Activated CD8-positive, alpha-beta T cell treated with anti-CD3 and anti-CD28 coated beads, Interleukin-2, amount 10 ng/mL, durations not matched to agents 7 days and 5 days (primary cell): ENCODE results near the gene TRIM61. TPM values are rescaled to one million over a fixed set of nuclear protein-coding genes. Genes with fewer than 3 reads are reported as not detected.
"Not testable (repeated sequence)": the region's sequence is repeated elsewhere in the genome, so short reads cannot be mapped to it uniquely, and the experiment has no call there.

Source experiments
- ATAC-seq: fragments of 150-1000 bp; cut with Tn5 transposase; one replicate; pipeline ENCODE4 v1.10.0; 2021; ENCODE audit warnings: moderate library complexity
- CTCF ChIA-PET: fragments of 350-600 bp; sonication (Branson Sonifier 250); formaldehyde crosslinking; loops from one replicate; lab custom pipeline; 2021; ENCODE audit warnings: antibody characterized with exemption; lab: Charles Lee
- POLR2A ChIA-PET: fragments of 350-600 bp; sonication (Branson Sonifier 250); formaldehyde crosslinking; loops from one replicate; lab custom pipeline; 2021; ENCODE audit warnings: antibody characterized with exemption; lab: Charles Lee
- DNase-seq: peaks from one replicate; pipeline ENCODE4 v3.0.0-alpha.2; 2020
- H3K27ac Mint-ChIP-seq: one replicate; pipeline ENCODE4 v1.8.0; 2021; ENCODE audit warnings: mild to moderate bottlenecking, mixed read lengths
- H3K27me3 Mint-ChIP-seq: one replicate; pipeline ENCODE4 v1.8.0; 2021; ENCODE audit warnings: low read depth, mixed read lengths
- H3K36me3 Mint-ChIP-seq: one replicate; pipeline ENCODE4 v1.8.0; 2021; ENCODE audit warnings: low read depth, mixed read lengths
- H3K4me1 Mint-ChIP-seq: one replicate; pipeline ENCODE4 v1.8.0; 2021; ENCODE audit warnings: low read depth, mixed read lengths
- H3K4me3 Mint-ChIP-seq: one replicate; pipeline ENCODE4 v1.8.0; 2021; ENCODE audit warnings: mild to moderate bottlenecking, mixed read lengths
- H3K9me3 Mint-ChIP-seq: one replicate; pipeline ENCODE4 v1.8.0; 2022; ENCODE audit warnings: mixed read lengths; ENCODE audit not compliant: insufficient read depth
- total RNA-seq, 2 experiments: library from RNA; stranded (reverse); gene quantifications; one replicate each; pipeline ENCODE4 v1.2.3, GENCODE V29; 2021

Gene TRIM61
- 1 to 10 TPM; 1.0 to 1.8 TPM for total RNA-seq

DNA sequence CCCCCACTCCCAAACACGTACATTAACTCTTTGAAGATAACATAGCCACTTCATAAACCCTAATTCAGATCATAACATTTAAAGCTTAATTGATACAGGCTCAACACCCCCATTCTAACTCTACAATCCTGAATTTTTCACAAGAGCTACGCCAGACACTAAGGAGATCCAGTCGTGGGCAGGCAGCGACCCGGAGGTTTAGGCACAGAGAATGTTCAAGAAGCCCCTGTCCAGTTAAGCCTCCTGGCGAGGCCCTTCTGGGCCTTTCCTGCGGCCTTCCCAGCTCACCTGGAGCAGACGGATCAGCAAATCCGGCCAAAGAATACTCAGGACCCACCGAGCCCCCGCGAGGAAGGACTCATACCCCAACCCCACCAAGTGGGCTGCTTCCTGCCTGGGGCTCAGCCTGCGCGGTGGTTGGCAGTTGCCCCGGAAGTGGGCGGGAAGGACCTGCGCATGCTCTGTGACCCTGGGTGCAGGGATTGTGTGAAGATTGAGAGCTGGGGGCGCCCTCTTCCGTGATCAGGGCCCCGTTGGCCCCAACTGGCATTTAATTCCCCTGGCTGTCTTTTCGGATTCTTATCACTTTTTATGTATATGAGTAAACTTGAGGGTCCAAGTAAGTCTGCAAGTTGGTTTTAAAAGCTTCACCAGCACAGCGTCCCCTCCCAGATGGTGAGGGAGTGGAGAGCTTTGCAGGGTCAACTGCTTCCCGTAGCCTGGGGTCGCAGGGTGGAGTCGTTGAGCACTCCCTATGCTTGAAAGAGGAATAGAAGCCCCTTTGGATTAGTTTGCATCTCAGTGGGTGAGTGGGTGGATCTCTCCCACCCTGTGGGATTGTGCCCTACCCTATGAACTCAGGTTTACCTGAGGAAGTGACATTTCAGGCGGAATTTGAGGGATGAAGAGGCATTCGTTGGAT, at the start of gene TRIM61:
TRIM61 (minus strand) TSS at position 415 of the 922 bp plus-strand sequence. CDS start 7,655 bp downstream, outside the sequence.
- DNase-seq (peak; percentile 72), ATAC-seq (peak; percentile 92)
- ChIA-PET POLR2A (interaction anchor here (1.1 kb wide), 1 partner anchor 19 kb away, joined by 3 read pairs; no protein-coding TSS in a partner anchor), CTCF (interaction anchor here (1.4 to 1.5 kb wide), 2 partner anchors 21 to 209 kb away, joined by 5 to 8 read pairs; no protein-coding TSS in a partner anchor)
- peaks cover 4% of the 10 kb centered on the region for H3K36me3 Mint-ChIP-seq
- peaks cover 4% of the 10 kb centered on the region for H3K4me1 Mint-ChIP-seq
- no peaks in the 10 kb centered on the region for H3K9me3 Mint-ChIP-seq
- peak within 1 kb of the TSS; percentile 77 for H3K4me3 Mint-ChIP-seq
- no peaks in the 10 kb centered on the region for H3K27me3 Mint-ChIP-seq
- H3K27ac Mint-ChIP-seq = peak within 1 kb of the TSS; percentile 86

DNA sequence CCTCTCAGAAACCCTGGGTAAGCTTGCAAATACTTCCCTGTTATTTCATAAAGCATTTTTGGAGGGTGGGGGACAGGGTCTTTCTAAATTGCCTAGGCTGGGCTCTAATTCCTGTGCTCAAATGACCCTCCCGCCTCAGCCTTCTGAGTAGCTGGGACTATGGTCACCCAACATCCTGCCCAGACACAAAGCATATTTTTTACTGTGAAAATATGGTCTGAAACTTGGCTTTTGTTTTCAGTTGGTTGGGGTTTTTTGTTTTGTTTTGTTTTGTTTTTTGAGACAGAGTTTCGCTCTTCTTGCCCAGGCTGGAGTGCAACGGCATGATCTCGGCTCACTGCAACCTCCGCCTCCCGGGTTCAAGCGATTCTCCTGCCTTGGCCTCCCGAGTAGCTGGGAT, 48.3 kb upstream of the TRIM61 start:
- H3K4me3 Mint-ChIP-seq, H3K27me3 Mint-ChIP-seq, H3K4me1 Mint-ChIP-seq, POLR2A ChIA-PET, ATAC-seq, H3K9me3 Mint-ChIP-seq, CTCF ChIA-PET, H3K27ac Mint-ChIP-seq, H3K36me3 Mint-ChIP-seq, DNase-seq: not testable (repeated sequence)

DNA sequence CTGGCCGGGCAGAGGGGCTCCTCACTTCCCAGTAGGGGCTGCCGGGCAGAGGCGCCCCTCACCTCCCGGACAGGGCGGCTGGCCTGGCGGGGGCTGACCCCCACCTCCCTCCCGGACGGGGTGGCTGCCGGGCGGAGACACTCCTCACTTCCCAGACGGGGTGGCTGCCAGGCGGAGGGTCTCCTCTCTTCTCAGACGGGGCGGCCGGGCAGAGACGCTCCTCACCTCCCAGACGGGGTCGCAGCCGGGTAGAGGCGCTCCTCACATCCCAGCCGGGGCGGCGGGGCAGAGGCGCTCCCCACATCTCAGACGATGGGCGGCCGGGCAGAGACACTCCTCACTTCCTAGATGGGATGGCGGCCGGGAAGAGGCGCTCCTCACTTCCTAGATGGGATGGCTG, 42.5 kb upstream of the TRIM61 start:
- CTCF ChIA-PET, DNase-seq: not testable (repeated sequence)

DNA sequence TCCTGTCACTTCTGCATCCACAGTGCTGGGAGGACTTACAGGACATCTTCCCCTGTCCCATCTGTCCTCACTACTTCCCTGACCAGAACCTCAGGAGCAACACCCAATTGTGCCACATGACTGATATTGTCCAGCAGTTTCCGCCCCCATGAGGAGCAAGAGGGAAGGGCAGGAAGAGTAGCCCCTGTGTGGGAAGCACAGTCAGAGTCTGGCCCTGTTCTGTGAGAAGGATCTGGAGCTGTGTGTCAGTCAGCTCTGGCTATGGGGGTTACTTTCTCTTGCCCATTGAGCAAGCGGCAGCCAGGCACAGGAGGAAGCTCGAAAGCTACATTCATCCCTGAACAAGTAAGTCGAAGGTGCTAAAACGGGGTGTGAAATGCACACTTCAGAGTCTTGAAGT, 39.5 kb upstream of the TRIM61 start:
- no peaks in the 10 kb centered on the region for H3K9me3 Mint-ChIP-seq
- ATAC-seq = no peak

More for the DNA sequence above, 42.5 kb upstream of the TRIM61 start:
- H3K27ac Mint-ChIP-seq, H3K36me3 Mint-ChIP-seq, H3K4me1 Mint-ChIP-seq, POLR2A ChIA-PET, H3K4me3 Mint-ChIP-seq, H3K9me3 Mint-ChIP-seq, ATAC-seq: not testable (repeated sequence)
- H3K27me3 Mint-ChIP-seq = peaks cover 17% of the 10 kb centered on the region

DNA sequence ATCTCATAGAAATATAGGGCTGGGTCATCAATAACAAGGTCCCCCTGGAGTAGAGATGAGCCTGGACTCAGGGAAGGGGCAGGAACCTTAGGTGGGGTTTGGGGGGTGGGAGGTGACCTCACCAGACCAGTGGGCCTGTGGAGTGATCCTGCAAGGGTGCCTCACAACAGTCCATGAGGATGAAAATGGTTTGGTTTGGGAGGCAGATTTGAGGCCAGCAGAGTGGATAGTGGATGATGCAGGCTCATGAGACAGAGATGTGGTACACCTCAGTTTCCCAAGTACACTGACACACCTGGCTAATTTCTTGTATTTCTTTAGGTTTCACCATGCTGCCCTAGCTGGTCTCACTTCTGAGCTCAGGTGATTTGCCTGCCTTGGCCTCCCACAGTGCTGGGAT, 36.2 kb upstream of the TRIM61 start:
- Mint-ChIP-seq H3K9me3 (no peaks in the 10 kb centered on the region), H3K36me3 (no peaks in the 10 kb centered on the region), H3K4me1 (peaks cover 14% of the 10 kb centered on the region), H3K4me3 (no peak overlapping the region), H3K27ac (no peak overlapping the region), H3K27me3 (peaks cover 48% of the 10 kb centered on the region)
- CTCF ChIA-PET = no interaction called here
- DNase-seq (no peak), ATAC-seq (no peak)
- POLR2A ChIA-PET = no interaction called here

More for the DNA sequence above, 39.5 kb upstream of the TRIM61 start:
- ChIA-PET POLR2A (no interaction called here), CTCF (no interaction called here)
- DNase-seq = no peak
- Mint-ChIP-seq H3K36me3 (no peaks in the 10 kb centered on the region), H3K27me3 (peaks cover 31% of the 10 kb centered on the region), H3K4me3 (no peak overlapping the region), H3K27ac (no peak overlapping the region), H3K4me1 (no peaks in the 10 kb centered on the region)

DNA sequence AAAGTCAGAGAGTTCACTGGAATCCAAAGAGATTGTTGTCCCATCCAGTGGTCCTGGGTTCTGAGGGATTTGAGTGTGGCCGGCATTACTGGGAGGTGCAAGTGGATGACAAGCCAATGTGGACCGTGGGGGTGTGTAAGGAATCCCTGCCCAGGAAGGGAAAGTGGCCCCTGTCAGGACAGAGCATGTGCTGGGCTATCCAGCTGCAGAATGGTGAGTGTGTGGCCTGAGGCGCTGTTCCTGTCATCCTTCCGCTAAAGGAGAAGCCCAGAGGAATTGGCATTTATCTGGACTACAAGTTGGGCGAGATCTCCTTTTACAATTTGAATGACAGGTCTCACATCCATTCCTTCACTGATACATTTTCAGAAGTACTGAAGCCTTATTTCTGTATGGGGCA, 33.9 kb upstream of the TRIM61 start:
- Mint-ChIP-seq H3K4me3 (no peak overlapping the region), H3K4me1 (peaks cover 14% of the 10 kb centered on the region), H3K27ac (no peak overlapping the region), H3K9me3 (no peaks in the 10 kb centered on the region), H3K36me3 (no peaks in the 10 kb centered on the region), H3K27me3 (peaks cover 56% of the 10 kb centered on the region)
- ATAC-seq (no peak), DNase-seq (no peak)
- ChIA-PET POLR2A (no interaction called here), CTCF (no interaction called here)

DNA sequence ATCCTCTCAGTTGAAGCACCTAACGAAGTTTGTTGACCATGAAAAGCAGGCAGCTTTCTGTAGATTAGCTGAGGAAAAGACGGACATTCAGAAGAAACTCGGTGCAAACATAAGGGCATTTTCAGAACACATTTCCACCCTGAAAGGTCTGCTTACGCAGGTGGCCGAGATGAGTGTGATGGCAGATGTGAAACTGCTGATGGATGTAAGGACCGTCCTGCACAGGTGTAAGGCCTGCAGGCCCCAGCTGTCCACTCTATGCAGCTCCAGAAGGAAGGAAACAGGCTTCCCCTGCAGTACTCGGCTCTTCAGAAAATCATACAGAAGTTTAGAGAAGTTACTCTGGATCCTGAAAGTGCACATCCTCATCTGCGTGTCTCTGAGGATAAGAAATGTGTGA, 33.5 kb upstream of the TRIM61 start:
- POLR2A ChIA-PET = no interaction called here

DNA sequence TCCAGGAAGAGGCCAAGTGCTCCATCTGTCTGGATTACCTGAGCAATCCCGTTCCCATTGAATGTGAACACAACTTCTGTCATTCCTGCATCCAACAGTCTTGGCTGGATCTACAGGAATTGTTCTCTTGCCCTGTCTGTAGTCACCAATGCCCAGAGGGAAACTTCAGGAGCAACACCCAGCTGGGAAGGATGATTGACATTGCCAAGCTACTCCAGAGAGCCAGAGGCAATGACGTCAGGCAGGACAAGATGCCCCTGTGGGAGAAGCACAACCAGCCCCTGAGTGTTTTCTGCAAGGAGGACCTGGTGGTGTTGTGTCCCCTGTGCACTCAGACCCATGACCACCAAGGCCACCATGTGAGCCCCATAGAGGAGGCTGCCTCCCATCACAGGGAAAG, 33.0 kb upstream of the TRIM61 start:
- no peak overlapping the region for H3K4me3 Mint-ChIP-seq
- ChIA-PET POLR2A (no interaction called here), CTCF (no interaction called here)
- no peak overlapping the region for H3K27ac Mint-ChIP-seq
- peaks cover 14% of the 10 kb centered on the region for H3K4me1 Mint-ChIP-seq
- H3K9me3 Mint-ChIP-seq = no peaks in the 10 kb centered on the region
- no peaks in the 10 kb centered on the region for H3K36me3 Mint-ChIP-seq
- ATAC-seq = no peak
- no peak for DNase-seq
- peaks cover 58% of the 10 kb centered on the region for H3K27me3 Mint-ChIP-seq

More for the DNA sequence above, 33.5 kb upstream of the TRIM61 start:
- Mint-ChIP-seq H3K36me3 (no peaks in the 10 kb centered on the region), H3K4me3 (no peak overlapping the region), H3K27ac (no peak overlapping the region), H3K27me3 (peaks cover 57% of the 10 kb centered on the region), H3K9me3 (no peaks in the 10 kb centered on the region), H3K4me1 (peaks cover 14% of the 10 kb centered on the region)
- no peak for ATAC-seq
- CTCF ChIA-PET = no interaction called here
- DNase-seq = no peak

DNA sequence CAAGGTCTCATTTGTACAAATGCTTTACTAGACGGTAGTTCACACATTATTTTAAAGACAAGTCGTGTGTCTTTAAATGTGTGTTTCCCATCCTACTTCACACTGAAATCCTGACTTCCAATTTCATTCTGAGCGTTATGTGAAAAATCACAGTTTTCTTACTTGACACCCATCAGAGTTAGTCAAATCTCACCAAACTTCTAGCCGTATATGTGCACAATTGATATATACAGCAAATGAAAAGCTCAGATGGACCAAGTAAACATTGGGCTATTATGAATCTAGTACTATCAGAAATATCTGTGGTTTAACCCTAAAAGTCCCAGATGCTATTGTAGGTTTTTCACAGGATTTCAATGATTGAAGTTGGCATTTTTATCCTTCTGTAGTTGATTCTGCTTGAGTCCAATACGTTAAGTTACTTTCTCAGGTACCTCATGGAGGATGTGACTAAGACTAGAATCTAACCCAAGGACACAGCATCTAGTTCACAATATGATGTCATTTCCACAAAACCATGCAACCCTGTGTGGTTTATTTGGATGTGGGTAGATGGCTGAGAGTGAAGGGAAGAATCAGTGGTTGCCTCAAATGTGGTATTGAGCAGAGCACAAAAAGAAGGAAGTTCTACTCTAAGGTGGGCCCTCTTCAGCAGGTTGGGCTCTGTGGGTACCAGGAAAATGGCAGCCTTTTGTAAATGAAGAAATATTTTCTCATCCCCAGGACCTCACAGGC, 32.2 kb upstream of the TRIM61 start:
- POLR2A ChIA-PET = no interaction called here
- Mint-ChIP-seq H3K27ac (peak overlapping the region; percentile 47), H3K4me1 (peaks cover 14% of the 10 kb centered on the region)

DNA sequence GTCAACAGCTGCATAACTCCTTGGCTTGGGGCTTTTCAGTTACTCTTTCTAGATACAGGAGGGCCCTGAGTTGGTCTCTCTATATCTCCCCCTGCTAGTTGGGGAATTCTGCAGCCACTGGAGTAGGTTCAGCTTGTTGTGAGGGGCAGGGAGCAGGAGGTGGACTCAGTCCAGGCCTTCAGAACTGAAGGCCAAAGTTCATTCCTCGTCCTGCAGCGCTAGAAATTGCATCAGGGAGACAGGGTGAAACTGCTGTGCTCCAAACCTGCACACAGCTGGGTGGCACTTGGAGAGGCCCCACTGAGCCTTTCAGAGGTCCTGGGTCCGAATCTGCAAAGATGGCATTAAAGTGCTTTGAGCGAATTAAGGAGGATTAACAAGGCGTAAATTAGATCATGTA, 29.4 kb upstream of the TRIM61 start:
- peaks cover 14% of the 10 kb centered on the region for H3K4me1 Mint-ChIP-seq
- no peak for ATAC-seq
- CTCF ChIA-PET = no interaction called here
- H3K9me3 Mint-ChIP-seq = no peaks in the 10 kb centered on the region
- no peak for DNase-seq
- POLR2A ChIA-PET = no interaction called here
- H3K4me3 Mint-ChIP-seq = no peak overlapping the region
- H3K36me3 Mint-ChIP-seq = no peaks in the 10 kb centered on the region
- no peak overlapping the region for H3K27ac Mint-ChIP-seq
- H3K27me3 Mint-ChIP-seq = peaks cover 51% of the 10 kb centered on the region

More for the DNA sequence above, 32.2 kb upstream of the TRIM61 start:
- peaks cover 59% of the 10 kb centered on the region for H3K27me3 Mint-ChIP-seq
- DNase-seq (peak; percentile 81), ATAC-seq (peak; percentile 91)
- no peaks in the 10 kb centered on the region for H3K36me3 Mint-ChIP-seq
- peak overlapping the region; percentile 4 for H3K4me3 Mint-ChIP-seq
- CTCF ChIA-PET = no interaction called here
- H3K9me3 Mint-ChIP-seq = no peaks in the 10 kb centered on the region

DNA sequence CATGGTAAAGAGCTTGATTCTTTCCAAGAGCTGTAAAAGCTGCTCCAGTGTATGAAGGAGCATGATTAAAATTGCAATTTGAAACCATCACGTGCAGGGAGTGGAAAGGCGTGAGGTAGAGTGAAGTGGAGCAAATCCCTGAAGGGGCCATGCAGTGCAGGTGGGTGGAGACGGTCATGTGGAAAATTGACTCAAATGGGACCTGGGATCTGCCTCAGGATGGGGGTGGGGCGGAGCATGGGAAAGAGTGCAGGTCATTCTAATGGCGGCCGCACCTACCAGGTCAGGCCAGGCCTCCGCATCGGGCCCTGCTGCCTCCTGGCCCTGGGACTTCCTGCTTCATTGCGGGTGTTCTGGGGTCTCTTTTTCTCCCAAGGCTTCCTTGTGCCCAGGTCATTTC, 29.0 kb upstream of the TRIM61 start:
- H3K27ac Mint-ChIP-seq = no peak overlapping the region
- ChIA-PET CTCF (no interaction called here), POLR2A (no interaction called here)
- no peak overlapping the region for H3K4me3 Mint-ChIP-seq
- no peaks in the 10 kb centered on the region for H3K36me3 Mint-ChIP-seq
- ATAC-seq = no peak
- DNase-seq = no peak
- H3K4me1 Mint-ChIP-seq = peaks cover 14% of the 10 kb centered on the region
- H3K27me3 Mint-ChIP-seq = peaks cover 49% of the 10 kb centered on the region
- H3K9me3 Mint-ChIP-seq = no peaks in the 10 kb centered on the region
